Fibroblast of peridontal ligament (primary cell): ENCODE results near the gene CTDP1.
"Not testable (repeated sequence)": the region's sequence is repeated elsewhere in the genome, so short reads cannot be mapped to it uniquely, and the experiment has no call there.

Source experiments
- DNase-seq: peaks from one replicate; pipeline ENCODE4 v3.0.0-alpha.2; 2010; ENCODE audit errors: extremely low read depth

Gene CTDP1

DNA sequence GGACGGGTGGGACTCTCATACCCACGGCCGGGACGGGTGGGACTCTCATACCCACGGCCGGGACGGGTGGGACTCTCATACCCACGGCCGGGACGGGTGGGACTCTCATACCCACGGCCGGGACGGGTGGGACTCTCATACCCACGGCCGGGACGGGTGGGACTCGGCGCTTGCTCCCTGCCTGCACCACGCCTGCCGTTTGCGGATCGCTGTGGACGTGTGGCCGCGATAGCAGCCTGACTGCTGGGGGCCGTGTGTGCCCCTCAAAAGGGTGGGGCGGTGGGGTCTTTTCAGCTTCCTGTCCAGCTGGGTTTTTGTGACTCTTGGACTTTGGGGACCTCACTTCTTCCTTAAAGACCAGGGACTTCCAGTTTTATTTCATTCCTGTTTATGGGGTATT lies 60.4 kb downstream of the CTDP1 start:
- DNase-seq = not testable (repeated sequence)

- DNase-seq = no peak
These were observed 61.1 kb downstream of the CTDP1 start for GRCh38 chr18:79740521-79741361.

DNA sequence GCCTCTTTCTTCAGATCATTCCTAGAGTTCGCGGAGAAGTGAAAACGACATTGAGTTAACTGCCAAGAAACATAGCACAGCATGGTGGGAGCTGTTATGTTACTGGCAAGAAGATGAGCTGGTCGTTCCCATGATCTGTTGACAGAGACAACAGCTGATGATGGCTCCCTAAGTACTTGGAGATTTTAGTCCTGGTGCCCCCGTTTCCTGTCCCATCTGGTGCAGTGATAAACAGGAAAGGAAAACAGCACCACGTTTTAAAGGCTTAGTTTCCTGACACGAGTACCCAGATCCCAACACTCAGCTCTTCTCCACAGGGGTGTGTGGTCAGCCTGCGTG lies 61.7 kb downstream of the CTDP1 start:
- no peak for DNase-seq

- DNase-seq = no peak
These were observed 62.5 kb downstream of the CTDP1 start for GRCh38 chr18:79742076-79742475.

DNA sequence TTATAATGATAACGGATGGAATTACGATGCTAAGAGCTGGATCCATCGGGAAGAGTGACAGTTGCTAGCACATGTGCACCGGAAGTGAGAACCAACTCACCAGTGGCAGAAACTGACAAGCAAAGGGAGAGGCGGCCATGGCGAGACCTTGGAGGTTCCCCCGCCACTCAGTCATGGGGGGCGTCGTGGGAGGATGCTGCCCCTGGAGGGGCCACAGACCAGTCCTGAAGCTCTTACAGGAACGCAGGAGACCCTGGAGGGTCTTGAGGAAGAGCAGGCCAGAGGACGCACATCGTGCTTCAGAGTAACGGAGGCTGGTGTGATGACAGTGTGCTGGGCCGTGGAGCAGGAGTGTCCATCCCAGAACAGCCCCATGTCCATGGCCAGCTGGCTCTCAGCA lies 65.0 kb downstream of the CTDP1 start:
- no peak for DNase-seq

GRCh38 chr18:79746730-79747129 lies 67.1 kb downstream of the CTDP1 start:
- DNase-seq = no peak

GRCh38 chr18:79747156-79747845 lies 67.7 kb downstream of the CTDP1 start:
- no peak for DNase-seq

- DNase-seq = no peak
These were observed 68.9 kb downstream of the CTDP1 start for GRCh38 chr18:79748321-79749180.

GRCh38 chr18:79749251-79750191 lies 69.9 kb downstream of the CTDP1 start:
- no peak for DNase-seq

- DNase-seq = no peak
These were observed 71.5 kb downstream of the CTDP1 start for GRCh38 chr18:79750980-79751571.

DNA sequence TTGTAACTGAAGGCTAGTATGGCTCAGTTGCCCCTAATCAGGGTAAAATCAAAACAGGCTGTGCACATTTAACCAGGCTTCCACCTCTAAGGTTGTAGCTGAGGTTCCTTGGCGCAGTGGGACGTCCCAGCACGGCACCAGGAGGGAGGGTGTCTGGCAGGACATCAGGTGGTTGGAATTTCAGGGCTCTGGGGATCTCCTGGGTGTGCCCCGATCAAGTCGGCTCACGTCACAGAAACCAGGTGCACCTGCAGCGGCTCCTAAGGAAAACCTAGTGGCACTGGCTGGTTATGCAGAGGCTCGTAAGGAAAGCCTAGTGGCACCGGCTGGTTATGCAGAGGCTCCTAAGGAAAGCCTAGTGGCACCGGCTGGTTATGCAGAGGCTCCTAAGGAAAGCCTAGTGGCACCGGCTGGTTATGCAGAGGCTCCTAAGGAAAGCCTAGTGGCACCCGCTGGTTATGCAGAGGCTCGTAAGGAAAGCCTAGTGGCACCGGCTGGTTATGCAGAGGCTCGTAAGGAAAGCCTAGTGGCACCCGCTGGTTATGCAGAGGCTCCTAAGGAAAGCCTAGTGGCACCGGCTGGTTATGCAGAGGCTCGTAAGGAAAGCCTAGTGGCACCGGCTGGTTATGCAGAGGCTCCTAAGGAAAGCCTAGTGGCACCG lies 72.4 kb downstream of the CTDP1 start:
- DNase-seq = not testable (repeated sequence)

DNA sequence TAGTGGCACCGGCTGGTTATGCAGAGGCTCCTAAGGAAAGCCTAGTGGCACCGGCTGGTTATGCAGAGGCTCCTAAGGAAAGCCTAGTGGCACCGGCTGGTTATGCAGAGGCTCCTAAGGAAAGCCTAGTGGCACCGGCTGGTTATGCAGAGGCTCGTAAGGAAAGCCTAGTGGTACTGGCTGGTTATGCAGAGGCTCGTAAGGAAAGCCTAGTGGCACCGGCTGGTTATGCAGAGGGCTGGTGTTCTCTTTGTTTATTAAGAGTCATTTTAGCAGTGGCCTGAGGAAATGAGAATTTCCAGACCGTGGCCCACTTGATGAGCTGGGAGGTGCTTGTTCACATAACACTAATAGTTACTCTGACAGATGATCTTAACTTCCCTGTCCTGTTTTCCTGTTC lies 73.3 kb downstream of the CTDP1 start:
- not testable (repeated sequence) for DNase-seq

DNA sequence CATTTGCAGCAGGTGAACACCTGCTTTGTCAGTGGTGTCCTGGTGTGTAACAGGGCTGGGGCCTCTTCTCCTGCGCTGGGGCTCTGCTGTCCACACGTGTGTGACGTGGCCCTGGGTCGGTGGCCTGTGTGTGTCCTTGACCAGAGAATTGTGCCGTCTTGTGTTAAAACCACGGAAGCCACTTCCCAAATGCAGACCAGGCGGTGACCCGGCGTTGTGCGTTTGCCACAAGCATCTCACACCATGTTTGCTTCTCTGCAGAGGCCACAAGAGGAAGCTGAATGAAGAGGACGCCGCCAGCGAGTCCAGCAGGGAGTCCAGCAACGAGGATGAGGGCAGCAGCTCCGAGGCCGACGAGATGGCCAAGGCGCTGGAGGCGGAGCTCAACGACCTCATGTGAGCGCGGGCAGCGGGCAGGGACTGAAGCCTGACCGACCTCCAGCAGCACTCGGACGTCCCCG lies 73.8 kb downstream of the CTDP1 start:
- DNase-seq = no peak

DNA sequence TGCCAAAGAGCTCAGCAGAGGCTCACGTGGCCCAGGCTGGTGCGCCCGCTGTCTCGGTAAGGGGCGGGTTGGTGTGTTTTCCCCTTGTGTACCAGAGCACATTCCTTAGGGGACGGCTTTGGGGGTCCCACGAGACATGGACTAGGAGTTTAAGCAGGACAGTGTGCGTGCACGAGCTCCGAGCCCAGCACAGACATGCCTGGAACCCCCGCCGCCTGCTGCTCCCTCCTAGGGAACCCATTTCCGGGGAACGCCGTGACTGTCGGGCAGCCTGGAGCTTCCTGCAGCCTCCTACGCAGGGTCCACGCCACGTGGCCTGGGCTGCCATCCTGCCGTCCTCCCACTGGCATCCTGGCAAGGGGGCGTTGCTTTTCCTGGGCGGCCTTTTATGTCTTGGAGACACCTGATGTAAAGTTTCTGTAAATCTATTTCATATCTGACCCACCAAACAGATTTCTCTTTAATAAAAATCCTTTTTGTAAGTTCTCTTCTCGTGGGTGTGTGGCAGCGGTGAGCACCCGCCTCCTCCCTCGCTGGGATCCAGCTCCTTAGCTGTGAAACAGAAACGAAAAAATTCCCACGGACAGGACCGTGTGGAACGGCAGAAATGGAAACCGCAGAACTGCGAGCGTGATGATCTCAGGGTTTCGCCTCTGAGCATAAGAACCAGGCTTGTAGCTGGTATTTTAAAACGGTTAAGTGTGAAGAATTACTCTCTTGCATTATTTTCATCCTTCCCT lies 74.6 kb downstream of the CTDP1 start:
- DNase-seq = no peak

DNA sequence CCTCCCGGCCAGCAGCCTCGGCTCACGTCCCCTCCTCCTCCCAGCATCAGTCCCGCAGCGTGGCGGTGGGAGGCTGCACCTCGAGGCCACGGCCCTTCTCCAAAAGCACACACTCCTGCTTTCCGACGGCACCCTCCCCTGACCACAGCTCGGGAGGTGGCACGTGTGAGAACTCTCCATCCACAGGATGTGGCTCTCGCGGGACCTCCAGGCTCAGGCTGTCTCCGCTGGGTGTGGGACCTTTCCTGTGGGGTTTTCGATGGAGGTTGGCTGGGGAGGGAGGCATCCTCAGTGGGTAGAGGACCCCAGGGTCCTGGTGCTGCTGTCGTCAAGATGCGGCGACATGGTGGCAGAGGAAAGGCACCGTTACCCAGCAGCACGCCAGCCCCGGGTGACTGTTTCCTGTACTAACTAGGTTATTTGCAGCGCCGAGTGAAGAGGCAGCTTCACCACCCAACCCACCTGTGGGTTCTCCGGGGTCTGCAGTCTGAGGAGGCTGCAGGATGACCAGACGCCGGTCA lies 75.3 kb downstream of the CTDP1 start:
- DNase-seq = no peak

GRCh38 chr18:79755496-79756142 lies 76.0 kb downstream of the CTDP1 start:
- no peak for DNase-seq

GRCh38 chr18:79756143-79756500 lies 76.5 kb downstream of the CTDP1 start:
- no peak for DNase-seq

DNA sequence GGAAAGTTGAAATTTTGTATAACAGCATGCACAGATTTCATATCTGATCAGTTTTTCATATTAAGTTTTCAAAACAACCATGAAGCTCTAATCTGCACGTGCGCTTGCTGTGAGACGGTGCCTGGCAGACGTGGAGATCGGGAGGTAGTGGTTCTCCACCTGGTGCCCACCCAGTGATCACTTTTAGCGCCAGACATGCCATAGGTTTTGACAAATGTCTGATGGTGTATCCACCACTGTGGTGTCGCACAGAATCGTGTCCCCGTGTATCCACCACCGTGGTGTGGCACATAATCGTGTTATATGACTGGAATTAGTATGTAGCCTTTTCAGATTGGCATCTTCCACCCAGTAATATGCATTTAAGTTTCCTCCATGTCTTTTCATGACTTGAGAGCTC lies 77.2 kb downstream of the CTDP1 start:
- no peak for DNase-seq

GRCh38 chr18:79760348-79760747 lies 80.7 kb downstream of the CTDP1 start:
- no peak for DNase-seq
